ENCODE measurements around the gene ZDBF2. TPM values are rescaled to one million over a fixed set of nuclear protein-coding genes. Genes with fewer than 3 reads are reported as not detected.

The ZDBF2 gene
- total and polyA plus RNA-seq, 2 of the 8 experiments (the other 6 are each of a cell fraction or from before 2014, with no cell fraction given) = 1.5 to 17.2 TPM

DNA sequence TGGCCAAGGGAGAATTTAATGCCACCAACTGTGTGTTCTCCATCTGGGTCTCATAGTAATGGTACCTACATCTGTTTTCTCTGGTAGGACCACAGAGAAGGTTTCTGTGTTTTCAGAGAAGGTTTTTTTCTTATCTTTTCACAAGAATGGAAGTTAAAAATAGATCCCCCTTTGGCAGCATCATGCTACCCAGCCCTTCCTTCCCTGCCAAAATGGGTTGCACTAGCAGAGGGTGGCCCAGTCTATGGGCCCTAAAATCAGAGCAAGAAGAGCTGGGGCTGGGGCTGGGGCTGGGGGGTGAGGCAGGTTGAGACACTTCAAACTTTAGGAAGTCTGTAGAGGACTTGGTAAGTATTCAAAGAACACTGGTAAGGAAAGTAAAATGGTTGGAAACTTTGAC, 44.8 kb upstream of the ZDBF2 start:
- no peak overlapping the region for H3K4me3 ChIP-seq (ENCODE audit: extremely low read depth in 1 of 4, insufficient read depth in 2 of 4, low read depth in 3 of 4, low read length in 4 of 4)
- H3K4me1 ChIP-seq (replicated peaks in 1 of 4; ENCODE audit: control insufficient read depth in 3 of 4, insufficient read depth in 4 of 4, low read length in 3 of 4) = peaks cover 4 to 21% (median 11%) of the 10 kb centered on the region in 4 experiments; a peak in 6 of 7 replicates
- H3K79me2 ChIP-seq (ENCODE audit: control insufficient read depth in 1 of 2, insufficient read depth in 2 of 2, low read length in 2 of 2) = no peaks in the 10 kb centered on the region
- no peak overlapping the region for H3K18ac ChIP-seq (ENCODE audit: extremely low read depth, low read length)
- H2BK15ac ChIP-seq (ENCODE audit: low read length) = no peak overlapping the region
- no peak overlapping the region for H4K8ac ChIP-seq (ENCODE audit: extremely low read depth, insufficient read depth, low read length)
- H3K9me3 ChIP-seq (ENCODE audit: insufficient read depth in 2 of 2, low read depth in 1 of 2, low read length in 1 of 2) = no peaks in the 10 kb centered on the region
- no peak for DNase-seq (ENCODE audit: low read depth in 1 of 2, low spot score in 2 of 2)
- H2AFZ ChIP-seq (ENCODE audit: low read length) = 0 out of 2 replicates have a peak overlapping the region, but pooled peaks have one; percentile 24
- H2AK5ac ChIP-seq (ENCODE audit: low read depth, low read length) = no peak overlapping the region
- no peaks in the 10 kb centered on the region for H3K79me1 ChIP-seq (ENCODE audit: low read depth, low read length)
- H3K23ac ChIP-seq (ENCODE audit: insufficient read length) = no peak overlapping the region
- H3K23me2 ChIP-seq (ENCODE audit: low read depth, low read length) = no peaks in the 10 kb centered on the region; the same call in 1 of the 2 replicates
- H3K27ac ChIP-seq (ENCODE audit: low read depth, low read length) = no peak overlapping the region
- FAIRE-seq = no peak
- H3K27me3 ChIP-seq (replicated peaks in 1 of 4; ENCODE audit: control insufficient read depth in 3 of 4, extremely low read depth in 1 of 4, insufficient read depth in 3 of 4, low read length in 3 of 4) = no peaks in the 10 kb centered on the region
- H4K91ac ChIP-seq (replicated peaks; ENCODE audit: insufficient read length, low read length) = no peak overlapping the region
- H3K4me2 ChIP-seq (ENCODE audit: insufficient read depth in 1 of 2, low read depth in 2 of 2, low read length in 2 of 2) = no peak overlapping the region
- H3K4ac ChIP-seq (replicated peaks; ENCODE audit: insufficient read length, low read depth, low read length) = no peak overlapping the region
- H4K20me1 ChIP-seq (replicated peaks in 1 of 2; ENCODE audit: control insufficient read depth in 1 of 2, insufficient read depth in 2 of 2, low read length in 2 of 2) = no peaks in the 10 kb centered on the region
- H3K56ac ChIP-seq (replicated peaks; ENCODE audit: insufficient read length, low read depth, low read length) = no peak overlapping the region
- H2BK12ac ChIP-seq (ENCODE audit: low read depth, low read length) = no peak overlapping the region
- no peak overlapping the region for H2BK5ac ChIP-seq (ENCODE audit: low read depth, low read length)
- H2BK20ac ChIP-seq (ENCODE audit: low read length) = no peak overlapping the region
- no peak overlapping the region for H4K5ac ChIP-seq (ENCODE audit: insufficient read length, low read depth, low read length)
- H2BK120ac ChIP-seq (replicated peaks; ENCODE audit: low read depth, low read length) = no peak overlapping the region
- no peaks in the 10 kb centered on the region for H3K36me3 ChIP-seq (ENCODE audit: control insufficient read depth in 2 of 4, insufficient read depth in 4 of 4, low read length in 3 of 4)
- ChIA-PET POLR2A (ENCODE audit: partially characterized antibody) (interaction anchor here (0.9 kb wide), 1 partner anchor 16 kb away, joined by 4 read pairs; no protein-coding TSS in a partner anchor), CTCF (ENCODE audit: partially characterized antibody) (interaction anchor here (0.7 to 1.5 kb wide), 5 partner anchors 8 to 33 kb away, joined by 3 to 6 read pairs (median 3); no protein-coding TSS in a partner anchor)
- no peak overlapping the region for H3K9ac ChIP-seq (replicated peaks in 1 of 4; ENCODE audit: extremely low read depth in 1 of 4, low read depth in 3 of 4, low read length in 3 of 4)
- no peak overlapping the region for H3K14ac ChIP-seq (ENCODE audit: insufficient read length)
- TF ChIP-seq ASH2L (IDR thresholded peaks at IDR 0.05; ENCODE audit: low read length) (no peak), CHD1 (IDR thresholded peaks at IDR 0.05; ENCODE audit: low read depth, low read length) (no peak), POU5F1 (IDR thresholded peaks at IDR 0.05; ENCODE audit: low read depth, low read length) (no peak), CEBPB (IDR thresholded peaks at IDR 0.05; ENCODE audit: low read depth, low read length) (no peak), SIRT6 (IDR thresholded peaks at IDR 0.05; ENCODE audit: low read length) (no peak), RFX5 (IDR thresholded peaks at IDR 0.05; ENCODE audit: borderline replicate concordance, low read depth, low read length) (no peak), KDM5A (IDR thresholded peaks at IDR 0.05; ENCODE audit: low read length) (no peak), RBBP5 (IDR thresholded peaks at IDR 0.05; ENCODE audit: borderline replicate concordance, low read depth, low read length) (no peak), JUN (IDR thresholded peaks at IDR 0.05; ENCODE audit: low read depth, low read length) (no peak), GTF2F1 (IDR thresholded peaks at IDR 0.05; ENCODE audit: borderline replicate concordance, low read depth, low read length) (no peak), KDM4A (IDR thresholded peaks at IDR 0.05; ENCODE audit: low read depth, low read length, severe bottlenecking) (no peak), TAF1 (IDR thresholded peaks at IDR 0.05; ENCODE audit: low read depth, low read length) (no peak), HDAC2 (IDR thresholded peaks at IDR 0.05; ENCODE audit: borderline replicate concordance in 1 of 2, low read depth in 2 of 2, low read length in 2 of 2) (no peak), SP1 (IDR thresholded peaks at IDR 0.05; ENCODE audit: low read depth, low read length) (no peak), GABPA (IDR thresholded peaks at IDR 0.05; ENCODE audit: borderline replicate concordance, insufficient read depth, low read length) (no peak), RAD21 (IDR thresholded peaks at IDR 0.05 in 1 of 2, conservative IDR thresholded peaks at IDR 0.05 in 1 of 2; ENCODE audit: low read depth in 2 of 2, low read length in 2 of 2) (no peak)

Data from H1 (cell line).